Astrocyte (in vitro differentiated cells and primary cell): ENCODE results near the gene NCOR2. TPM values are rescaled to one million over a fixed set of nuclear protein-coding genes. Genes with fewer than 3 reads are reported as not detected.

ENCODE experiments used
- DNase-seq: peaks from one replicate; pipeline ENCODE4 v3.0.0-alpha.2; 2010; ENCODE audit warnings: low read depth
- FAIRE-seq: peaks from 2 replicates; lab custom pipeline; 2011; peaks lifted over from hg19 to GRCh38; lab: Jason Lieb, UNC
- H2AFZ ChIP-seq: 2 replicates; pipeline ENCODE4 v1.6.0; 2012; ENCODE audit warnings: low read depth, low read length, inconsistent platforms
- H3K27ac ChIP-seq: 2 replicates; pipeline ENCODE4 v1.5.1; 2011; ENCODE audit warnings: low read depth, low read length, inconsistent platforms
- H3K27me3 ChIP-seq: 2 replicates; pipeline ENCODE4 v1.6.0; 2011; ENCODE audit warnings: low read length, inconsistent platforms; ENCODE audit not compliant: insufficient read depth
- H3K36me3 ChIP-seq: 2 replicates; pipeline ENCODE4 v1.5.1; 2011; ENCODE audit warnings: low read length, inconsistent platforms; ENCODE audit not compliant: insufficient read depth
- H3K4me1 ChIP-seq: 2 replicates; pipeline ENCODE4 v1.5.1; 2011; ENCODE audit warnings: low read length, inconsistent platforms; ENCODE audit not compliant: insufficient read depth
- H3K4me2 ChIP-seq: 2 replicates; pipeline ENCODE4 v1.6.0; 2012; ENCODE audit warnings: low read length, inconsistent platforms
- H3K4me3 ChIP-seq: 2 replicates; pipeline ENCODE4 v1.5.1; 2011; ENCODE audit warnings: low read depth, mild to moderate bottlenecking, low read length, inconsistent platforms; ENCODE audit not compliant: insufficient read depth
- H3K79me2 ChIP-seq: 2 replicates; pipeline ENCODE4 v1.6.0; 2012; ENCODE audit warnings: mild to moderate bottlenecking, low read length, inconsistent platforms; ENCODE audit not compliant: insufficient read depth
- H3K9ac ChIP-seq: 2 replicates; pipeline ENCODE4 v1.6.0; 2012; ENCODE audit warnings: mild to moderate bottlenecking, low read length, inconsistent platforms
- H3K9me3 ChIP-seq: 2 replicates; pipeline ENCODE4 v1.5.1; 2012; ENCODE audit warnings: low read depth, mild to moderate bottlenecking, low read length, inconsistent platforms; ENCODE audit not compliant: insufficient read depth
- H4K20me1 ChIP-seq: 2 replicates; pipeline ENCODE4 v1.6.0; 2012; ENCODE audit warnings: low read length, inconsistent platforms; ENCODE audit not compliant: insufficient read depth
- H3K27ac Mint-ChIP-seq: one replicate; pipeline ENCODE4 v1.8.0; 2021; ENCODE audit warnings: mild to moderate bottlenecking, mixed read lengths; ENCODE audit not compliant: unreplicated experiment
- H3K27me3 Mint-ChIP-seq: one replicate; pipeline ENCODE4 v1.8.0; 2021; ENCODE audit warnings: low read depth, mixed read lengths; ENCODE audit not compliant: unreplicated experiment
- H3K36me3 Mint-ChIP-seq: one replicate; pipeline ENCODE4 v1.8.0; 2021; ENCODE audit warnings: low read depth, mixed read lengths; ENCODE audit not compliant: unreplicated experiment
- H3K4me1 Mint-ChIP-seq: one replicate; pipeline ENCODE4 v1.8.0; 2021; ENCODE audit warnings: low read depth, mixed read lengths; ENCODE audit not compliant: unreplicated experiment
- H3K4me3 Mint-ChIP-seq: one replicate; pipeline ENCODE4 v1.8.0; 2021; ENCODE audit warnings: mild to moderate bottlenecking, moderate library complexity, mixed read lengths; ENCODE audit not compliant: unreplicated experiment
- H3K9me3 Mint-ChIP-seq: one replicate; pipeline ENCODE4 v1.8.0; 2021; ENCODE audit warnings: mild to moderate bottlenecking, mixed read lengths; ENCODE audit not compliant: unreplicated experiment
- CTCF ChIP-seq: IDR thresholded peaks from 2 replicates; pipeline ENCODE4 v1.5.1; 2011; ENCODE audit warnings: low read depth, mild to moderate bottlenecking, inconsistent platforms, low read length, moderate library complexity; ENCODE audit not compliant: insufficient read depth
- EZH2 ChIP-seq: IDR thresholded peaks from 2 replicates; pipeline ENCODE4 v1.6.1; 2012; ENCODE audit warnings: mild to moderate bottlenecking, low read length, inconsistent platforms; ENCODE audit not compliant: insufficient read depth
- total RNA-seq: library from RNA; stranded (reverse); gene quantifications from 2 replicates; pipeline ENCODE4 v1.2.1, GENCODE V29; 2021

Gene NCOR2
- total RNA-seq, 1 donor from 2014 or later: 425 TPM

GRCh38 chr12:124601706-124602105 lies 34.3 kb upstream of the NCOR2 start:
- no peak overlapping the region for H3K4me3 Mint-ChIP-seq
- peaks cover 4% of the 10 kb centered on the region for H3K9me3 Mint-ChIP-seq
- Histone ChIP-seq H3K9ac (no peak overlapping the region), H3K27ac (no peak overlapping the region), H4K20me1 (no peaks in the 10 kb centered on the region), H3K36me3 (no peaks in the 10 kb centered on the region), H3K27me3 (no peaks in the 10 kb centered on the region), H3K9me3 (no peaks in the 10 kb centered on the region), H3K79me2 (no peaks in the 10 kb centered on the region), H3K4me1 (no peaks in the 10 kb centered on the region), H3K4me3 (no peak overlapping the region), H2AFZ (no peak overlapping the region), H3K4me2 (no peak overlapping the region)
- TF ChIP-seq CTCF: no peak
- TF ChIP-seq EZH2: no peak
- FAIRE-seq: no peak
- H3K4me1 Mint-ChIP-seq: peaks cover 7% of the 10 kb centered on the region
- H3K36me3 Mint-ChIP-seq: peaks cover 3% of the 10 kb centered on the region
- DNase-seq: no peak
- peaks cover 33% of the 10 kb centered on the region for H3K27me3 Mint-ChIP-seq
- no peak overlapping the region for H3K27ac Mint-ChIP-seq

- FAIRE-seq (peak; percentile 41), DNase-seq (peak; percentile 79)
- no peak overlapping the region for H3K4me2 ChIP-seq
- peaks cover 4% of the 10 kb centered on the region for H3K4me1 Mint-ChIP-seq
- H3K27me3 ChIP-seq: no peaks in the 10 kb centered on the region
- no peak overlapping the region for H3K9ac ChIP-seq
- no peak overlapping the region for H3K4me3 ChIP-seq
- no peaks in the 10 kb centered on the region for H3K36me3 ChIP-seq
- H3K36me3 Mint-ChIP-seq: no peaks in the 10 kb centered on the region
- TF ChIP-seq EZH2 (no peak), CTCF (peak; percentile 12)
- peaks cover 2% of the 10 kb centered on the region for H3K9me3 Mint-ChIP-seq
- H3K79me2 ChIP-seq: no peaks in the 10 kb centered on the region
- H3K9me3 ChIP-seq: no peaks in the 10 kb centered on the region
- no peak overlapping the region for H2AFZ ChIP-seq
- H3K4me1 ChIP-seq: no peaks in the 10 kb centered on the region
- no peaks in the 10 kb centered on the region for H4K20me1 ChIP-seq
- H3K27me3 Mint-ChIP-seq: peaks cover 27% of the 10 kb centered on the region
- H3K27ac Mint-ChIP-seq: no peak overlapping the region
- no peak overlapping the region for H3K4me3 Mint-ChIP-seq
- H3K27ac ChIP-seq: no peak overlapping the region
Observed at GRCh38 chr12:124599074-124599999, 31.9 kb upstream of the NCOR2 start.

GRCh38 chr12:124597041-124597440 lies 29.6 kb upstream of the NCOR2 start:
- H3K4me1 ChIP-seq: peaks cover 6% of the 10 kb centered on the region
- FAIRE-seq: no peak
- H3K27ac Mint-ChIP-seq: no peak overlapping the region
- no peak overlapping the region for H2AFZ ChIP-seq
- no peak for TF ChIP-seq EZH2
- TF ChIP-seq CTCF: no peak
- H3K36me3 ChIP-seq: no peaks in the 10 kb centered on the region
- H3K9me3 Mint-ChIP-seq: peaks cover 8% of the 10 kb centered on the region
- H3K9ac ChIP-seq: no peak overlapping the region
- H3K27ac ChIP-seq: no peak overlapping the region
- H3K27me3 ChIP-seq: no peaks in the 10 kb centered on the region
- no peaks in the 10 kb centered on the region for H3K4me1 Mint-ChIP-seq
- peaks cover 11% of the 10 kb centered on the region for H3K9me3 ChIP-seq
- H4K20me1 ChIP-seq: no peaks in the 10 kb centered on the region
- DNase-seq: no peak
- no peak overlapping the region for H3K4me3 Mint-ChIP-seq
- H3K36me3 Mint-ChIP-seq: peaks cover 2% of the 10 kb centered on the region
- H3K27me3 Mint-ChIP-seq: peaks cover 12% of the 10 kb centered on the region
- no peak overlapping the region for H3K4me2 ChIP-seq
- no peaks in the 10 kb centered on the region for H3K79me2 ChIP-seq
- no peak overlapping the region for H3K4me3 ChIP-seq
